Colonic mucosa (tissue), 4 donors: ENCODE measurements around the gene PRKAR1B. TPM values are rescaled to one million over a fixed set of nuclear protein-coding genes. Genes with fewer than 3 reads are reported as not detected.

Source experiments
- DNase-seq: peaks from one replicate; pipeline ENCODE4 v3.0.0-alpha.2; 2020
- H3K27ac ChIP-seq: fragments of 200-600 bp; one replicate; pipeline ENCODE4 v1.8.0; 2021
- H3K27me3 ChIP-seq: fragments of 200-600 bp; one replicate; pipeline ENCODE4 v1.8.0; 2021
- H3K36me3 ChIP-seq: fragments of 200-600 bp; one replicate; pipeline ENCODE4 v1.8.0; 2021
- H3K4me1 ChIP-seq: fragments of 200-600 bp; one replicate; pipeline ENCODE4 v1.8.0; 2021; ENCODE audit warnings: mild to moderate bottlenecking
- H3K4me3 ChIP-seq: fragments of 200-600 bp; one replicate; pipeline ENCODE4 v1.8.0; 2021
- H3K9ac ChIP-seq, 2 donors: one replicate each; pipeline ENCODE4 v1.7.0; 2013; ENCODE audit warnings: control low read depth in 2 of 2, low read depth in 2 of 2, low read length in 2 of 2
- H3K9me3 ChIP-seq: fragments of 200-600 bp; one replicate; pipeline ENCODE4 v1.8.0; 2021
- CTCF ChIP-seq: fragments of 200-600 bp; IDR thresholded peaks from one replicate; pipeline ENCODE4 v1.8.0; 2022; ENCODE audit warnings: antibody characterized with exemption, mild to moderate bottlenecking
- intact Hi-C: fragments of 100-400 bp; cut with DNase I; formaldehyde crosslinking; loops from one replicate; pipeline ENCODE4 v1.14.1; 2022
- total RNA-seq, 2 donors: library from RNA; stranded (reverse); fragmentation: NEBNext Ultra II Directional in 1 of 2; extraction: Animal tissue kit (Norgen Biotek cat#: 25700) in 1 of 2; gene quantifications; one replicate each; pipeline ENCODE4 v1.2.1, GENCODE V29; 2021
- donor health status: healthy.
- donor health status: DM: no; HTN: no; CAD: no.
- donor health status: DM: no; HTN: no; CAD: no.

Gene PRKAR1B
- total RNA-seq, 2 donors from 2014 or later = 19.2 to 32.8 TPM

DNA sequence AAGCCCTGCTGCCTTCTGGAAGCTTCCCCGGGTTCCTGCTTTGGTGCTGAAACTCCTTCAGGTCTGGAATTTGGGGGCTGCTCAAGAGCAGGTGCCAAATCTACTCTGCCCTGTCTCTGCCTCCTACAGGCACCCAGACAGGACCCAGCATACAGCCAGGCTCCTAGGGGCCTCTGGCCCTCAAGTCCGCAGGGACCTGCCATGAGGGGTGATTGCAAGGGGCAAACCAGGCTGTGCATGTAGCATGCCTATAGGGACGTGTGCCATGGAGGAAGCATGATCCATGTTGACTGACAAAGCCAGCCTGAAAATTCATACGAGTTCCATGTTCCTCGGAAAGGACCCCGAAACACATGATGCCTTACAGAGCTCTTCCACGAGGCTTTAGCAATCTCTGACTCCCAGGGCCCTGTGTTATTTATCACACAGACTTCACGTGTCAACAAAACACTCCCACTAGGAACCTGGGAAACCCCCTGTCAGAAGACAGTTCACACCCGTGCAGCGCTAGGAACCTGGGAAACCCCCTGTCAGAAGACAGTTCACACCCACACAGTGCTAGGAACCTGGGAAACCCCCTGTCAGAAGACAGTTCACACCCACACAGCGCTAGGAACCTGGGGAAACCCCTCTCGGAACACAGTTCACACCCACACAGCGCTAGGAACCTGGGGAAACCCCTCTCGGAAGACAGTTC lies 75.9 kb downstream of the PRKAR1B start:
- H3K36me3 ChIP-seq = no peaks in the 10 kb centered on the region
- H3K9me3 ChIP-seq = no peaks in the 10 kb centered on the region
- intact Hi-C loops = no loop called here
- H3K4me1 ChIP-seq = no peaks in the 10 kb centered on the region
- TF ChIP-seq CTCF = no peak
- DNase-seq = no peak
- no peaks in the 10 kb centered on the region for H3K27me3 ChIP-seq
- H3K4me3 ChIP-seq = no peak overlapping the region
- no peak overlapping the region for H3K27ac ChIP-seq
- H3K9ac ChIP-seq = no peak overlapping the region

DNA sequence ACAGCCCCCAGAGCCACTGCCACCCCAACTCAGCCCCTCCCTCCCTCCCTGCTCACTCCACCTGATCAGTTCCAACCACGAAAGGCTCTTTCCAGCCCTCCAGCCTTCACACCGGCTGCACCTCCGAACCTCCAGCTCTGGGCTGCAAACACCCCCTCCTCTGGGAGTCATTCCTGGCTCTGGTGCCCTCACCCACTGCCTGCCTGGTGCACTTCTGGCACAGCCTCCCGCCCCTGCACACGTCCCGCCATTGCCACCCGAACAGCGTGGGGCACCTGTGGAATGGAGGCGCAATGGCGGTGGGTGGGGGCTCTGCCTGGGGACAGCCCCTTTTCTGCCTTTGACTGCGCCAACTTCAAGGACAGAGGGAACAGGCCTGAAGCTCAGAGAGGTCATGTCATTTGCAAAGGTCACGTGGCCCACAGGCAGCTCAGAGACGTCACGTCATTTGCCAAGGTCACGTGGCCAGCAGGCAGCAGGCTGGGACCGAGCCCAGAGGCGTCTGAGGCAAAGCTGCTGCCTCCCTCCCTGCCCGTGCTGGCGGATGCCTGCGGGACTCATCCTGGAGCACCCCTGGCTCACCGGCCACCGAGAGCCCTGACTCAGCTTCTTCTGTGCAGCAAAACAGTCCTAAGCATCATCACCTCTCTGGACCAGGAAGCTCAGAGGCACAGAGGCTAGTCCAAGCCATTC lies 76.6 kb downstream of the PRKAR1B start:
- no peaks in the 10 kb centered on the region for H3K4me1 ChIP-seq
- H3K27ac ChIP-seq = no peak overlapping the region
- H3K36me3 ChIP-seq = no peaks in the 10 kb centered on the region
- no peak overlapping the region for H3K9ac ChIP-seq
- no peak for DNase-seq
- H3K9me3 ChIP-seq = no peaks in the 10 kb centered on the region
- no peaks in the 10 kb centered on the region for H3K27me3 ChIP-seq
- no peak overlapping the region for H3K4me3 ChIP-seq
- no peak for TF ChIP-seq CTCF
- intact Hi-C loops = no loop called here

DNA sequence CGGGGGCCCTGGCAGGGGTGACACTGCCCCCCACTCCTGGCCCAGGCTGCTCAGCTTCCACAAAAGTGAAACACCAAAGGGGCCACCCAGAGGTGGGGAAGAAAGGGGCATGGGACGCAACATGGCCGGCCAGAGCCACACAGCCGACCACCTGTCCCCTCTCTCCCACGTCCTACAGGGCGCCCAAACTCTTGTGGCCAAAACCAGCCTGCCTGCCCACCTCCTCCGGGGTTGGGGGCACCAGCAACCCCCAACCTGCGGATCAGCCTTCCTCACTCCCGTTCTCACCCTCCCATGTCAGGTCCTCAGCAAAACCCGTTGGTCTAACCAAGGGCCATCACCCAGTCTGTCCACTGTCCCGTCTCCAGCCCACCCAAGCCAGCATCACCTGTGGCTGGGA lies 80.1 kb downstream of the PRKAR1B start:
- TF ChIP-seq CTCF = no peak
- no peak overlapping the region for H3K27ac ChIP-seq
- no peak overlapping the region for H3K4me3 ChIP-seq
- no peaks in the 10 kb centered on the region for H3K4me1 ChIP-seq
- no peak for DNase-seq
- H3K9ac ChIP-seq = no peak overlapping the region
- H3K36me3 ChIP-seq = no peaks in the 10 kb centered on the region
- H3K9me3 ChIP-seq = no peaks in the 10 kb centered on the region
- H3K27me3 ChIP-seq = no peaks in the 10 kb centered on the region
- intact Hi-C loops = no loop called here

GRCh38 chr7:646487-646886 lies 80.6 kb downstream of the PRKAR1B start:
- H3K9ac ChIP-seq = no peak overlapping the region
- TF ChIP-seq CTCF = no peak
- no peaks in the 10 kb centered on the region for H3K4me1 ChIP-seq
- H3K27ac ChIP-seq = no peak overlapping the region
- intact Hi-C loops = no loop called here
- no peak for DNase-seq
- H3K4me3 ChIP-seq = no peak overlapping the region
- H3K27me3 ChIP-seq = no peaks in the 10 kb centered on the region
- no peaks in the 10 kb centered on the region for H3K36me3 ChIP-seq
- no peaks in the 10 kb centered on the region for H3K9me3 ChIP-seq

DNA sequence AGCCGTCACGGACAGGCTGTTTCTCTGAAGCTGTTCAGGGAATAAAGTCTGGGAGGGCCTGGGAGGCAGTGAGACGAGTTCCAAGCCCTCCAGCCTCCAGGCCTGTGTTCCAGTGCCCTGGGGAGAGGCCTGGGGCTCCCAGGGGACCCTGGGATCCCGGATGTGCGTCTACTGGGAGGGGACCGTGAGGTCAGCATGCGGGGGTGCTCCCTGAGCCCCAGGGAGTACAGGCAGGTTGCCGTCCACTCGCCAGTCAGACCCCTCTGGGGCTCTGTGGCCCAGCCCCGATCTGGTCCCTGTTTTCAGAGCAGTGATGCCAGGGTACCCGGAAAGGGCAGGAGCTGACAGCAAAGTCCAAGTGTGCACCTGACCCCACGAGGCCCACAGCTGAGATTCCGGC lies 81.5 kb downstream of the PRKAR1B start:
- no peak overlapping the region for H3K4me3 ChIP-seq
- H3K27me3 ChIP-seq = no peaks in the 10 kb centered on the region
- no peak for DNase-seq
- H3K4me1 ChIP-seq = no peaks in the 10 kb centered on the region
- H3K27ac ChIP-seq = no peak overlapping the region
- no peaks in the 10 kb centered on the region for H3K9me3 ChIP-seq
- intact Hi-C loops = no loop called here
- no peak for TF ChIP-seq CTCF
- H3K9ac ChIP-seq = no peak overlapping the region
- no peaks in the 10 kb centered on the region for H3K36me3 ChIP-seq
